Transverse colon (tissue), 4 donors: ENCODE data around the gene GPS1. TPM values are rescaled to one million over a fixed set of nuclear protein-coding genes. Genes with fewer than 3 reads are reported as not detected.
A peak's percentile ranks its signal among the peaks of the same experiment; 100 is the strongest.

Experiments
- DNase-seq: peaks from one replicate; pipeline ENCODE4 v3.0.0-alpha.2; 2019
- H3K27ac ChIP-seq, 4 donors: fragments of 200-600 bp; sonication (generic); 2 replicates each; pipeline ENCODE4 v1.5.1; 2016 to 2018; ENCODE audit warnings: inconsistent platforms in 4 of 4
- H3K27me3 ChIP-seq: fragments of 200-600 bp; sonication (generic); 2 replicates; pipeline ENCODE4 v1.5.1; 2017; ENCODE audit warnings: inconsistent platforms
- H3K36me3 ChIP-seq, 4 donors: fragments of 200-600 bp; sonication (generic); 2 replicates each; pipeline ENCODE4 v1.5.1; 2017 to 2019; ENCODE audit warnings: inconsistent platforms in 4 of 4
- H3K4me1 ChIP-seq, 4 donors: fragments of 200-600 bp; sonication (generic); 2 replicates each; pipeline ENCODE4 v1.5.1; 2017 to 2020; ENCODE audit warnings: inconsistent platforms in 4 of 4
- H3K4me3 ChIP-seq, 4 donors: fragments of 200-600 bp; sonication (generic); 1 replicate in 1 of 4; 2 replicates in 3 of 4; pipeline versions ENCODE4 v1.5.1 to v1.6.1; 2017 to 2019; ENCODE audit warnings: inconsistent platforms in 4 of 4
- H3K9me3 ChIP-seq, 2 donors: fragments of 200-600 bp; sonication (generic); 2 replicates each; pipeline ENCODE4 v1.5.1; 2017 to 2019; ENCODE audit warnings: inconsistent platforms in 2 of 2
- EP300 ChIP-seq: sonication (generic); formaldehyde crosslinking; IDR thresholded peaks from one replicate; pipeline ENCODE4 v1.6.1; 2017; ENCODE audit warnings: antibody characterized with exemption, low read depth
- POLR2A ChIP-seq: fragments of 450-650 bp; IDR thresholded peaks from one replicate; pipeline ENCODE4 v1.6.1; 2016; ENCODE audit warnings: antibody characterized with exemption, mild to moderate bottlenecking, moderate library complexity
- POLR2AphosphoS5 ChIP-seq, 3 donors: sonication (generic); formaldehyde crosslinking; IDR thresholded peaks; one replicate each; pipeline ENCODE4 v1.6.1; 2016; ENCODE audit warnings: antibody characterized with exemption in 3 of 3
- WGBS, 2 donors: methylation state at CpG; one replicate each; pipeline ENCODE4 v1.1.5; 2018; ENCODE audit warnings: low coverage in 1 of 2; 5-methylcytosine and 5-hydroxymethylcytosine counted together
- in situ Hi-C, 4 donors: fragments of 200-750 bp; cut with MboI; loops; one replicate each; pipeline versions ENCODE4 v1.15.0 to v1.15.1; 2017; ENCODE audit warnings: low sequenced_read_pairs in 3 of 4, low pct_ligation_motif_present in 1 of 4, low pct_unique_long_range_greater_than_20kb in 1 of 4
- intact Hi-C: fragments of 100-400 bp; cut with DNase I; formaldehyde crosslinking; loops from one replicate; pipeline ENCODE4 v1.15.1; 2023; ENCODE audit warnings: low total_unique reads
- total RNA-seq, 4 donors: library from RNA; depleted of rRNA; stranded (reverse); fragments of >200 nt; gene quantifications; one replicate each; pipeline ENCODE4 v1.1.0, GENCODE V29; 2016
- TF ChIP-seq, protein P1 (sequence below), 5 experiments: fragments of 200-600 bp in 3 of 5; fragments of 450-650 bp in 2 of 5; sonication (generic) in 3 of 5; IDR thresholded peaks; 1 replicate in 2 of 5; 2 replicates in 3 of 5; pipeline ENCODE4 v1.5.1; 2016 to 2017; ENCODE audit warnings: antibody characterized with exemption in 5 of 5, inconsistent platforms in 3 of 5, mild to moderate bottlenecking in 2 of 5, moderate library complexity in 1 of 5

The GPS1 gene
- total RNA-seq, 4 donors from 2014 or later = 42.0 to 160 (median 85.5) TPM

DNA sequence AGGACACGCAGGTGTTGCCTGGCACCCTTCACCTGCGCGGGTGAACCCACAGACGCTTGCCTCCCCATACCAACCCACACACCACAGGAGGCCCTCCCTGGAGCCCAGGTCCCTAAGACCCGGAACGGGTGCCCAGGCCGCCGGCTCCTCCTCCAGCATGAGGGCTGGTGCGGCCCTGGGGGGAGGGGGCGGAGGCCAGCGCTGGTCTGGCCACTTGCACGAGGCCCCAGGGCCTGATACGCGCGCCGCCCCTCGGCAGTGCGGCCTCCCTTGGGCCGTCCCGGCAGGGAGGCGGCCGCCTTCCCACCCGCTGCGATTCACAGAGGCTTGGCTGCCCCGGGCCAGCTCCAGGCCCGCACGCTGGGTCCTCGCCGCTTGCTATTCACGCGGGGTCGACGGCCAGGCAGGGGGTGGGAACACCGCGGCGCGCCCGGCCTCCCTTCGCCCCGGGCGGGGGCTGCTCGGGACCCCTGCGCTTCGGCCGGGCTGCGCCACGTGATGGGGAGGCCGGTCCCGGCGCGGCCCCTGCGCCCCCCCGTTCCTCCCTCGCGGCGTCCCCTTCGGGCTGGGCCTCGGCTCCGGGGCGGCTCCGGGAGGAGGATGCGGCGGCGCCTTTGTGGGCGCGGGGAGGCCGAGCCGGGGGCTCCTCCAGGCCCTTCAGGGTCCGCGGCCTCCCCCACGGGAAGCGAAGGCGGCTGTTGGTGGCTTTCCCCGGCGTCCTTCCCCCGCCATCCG, 45.7 kb downstream of the GPS1 start:
- H3K9me3 ChIP-seq = no peaks in the 10 kb centered on the region
- in situ Hi-C loops = no loop called here
- peak overlapping the region; percentile 96 to 99 (median 97) for H3K27ac ChIP-seq
- H3K4me3 ChIP-seq = peak overlapping the region; percentile 55 to 93 (median 91)
- WGBS, 2 donors = 14% methylated on average over 2 of the region's 77 CpGs; no CpG with 5 or more reads in 1 of the 2 donors
- peaks cover 0 to 24% (median 8%) of the 10 kb centered on the region in 4 donors for H3K36me3 ChIP-seq
- DNase-seq = peak; percentile 48
- intact Hi-C loops = no loop called here
- TF ChIP-seq POLR2AphosphoS5 (IDR thresholded peaks at IDR 0.05) (peak in 1 of 3 donors; percentile 37), EP300 (no peak), POLR2A (peak; percentile 53)
- TF ChIP-seq, protein P1, sequence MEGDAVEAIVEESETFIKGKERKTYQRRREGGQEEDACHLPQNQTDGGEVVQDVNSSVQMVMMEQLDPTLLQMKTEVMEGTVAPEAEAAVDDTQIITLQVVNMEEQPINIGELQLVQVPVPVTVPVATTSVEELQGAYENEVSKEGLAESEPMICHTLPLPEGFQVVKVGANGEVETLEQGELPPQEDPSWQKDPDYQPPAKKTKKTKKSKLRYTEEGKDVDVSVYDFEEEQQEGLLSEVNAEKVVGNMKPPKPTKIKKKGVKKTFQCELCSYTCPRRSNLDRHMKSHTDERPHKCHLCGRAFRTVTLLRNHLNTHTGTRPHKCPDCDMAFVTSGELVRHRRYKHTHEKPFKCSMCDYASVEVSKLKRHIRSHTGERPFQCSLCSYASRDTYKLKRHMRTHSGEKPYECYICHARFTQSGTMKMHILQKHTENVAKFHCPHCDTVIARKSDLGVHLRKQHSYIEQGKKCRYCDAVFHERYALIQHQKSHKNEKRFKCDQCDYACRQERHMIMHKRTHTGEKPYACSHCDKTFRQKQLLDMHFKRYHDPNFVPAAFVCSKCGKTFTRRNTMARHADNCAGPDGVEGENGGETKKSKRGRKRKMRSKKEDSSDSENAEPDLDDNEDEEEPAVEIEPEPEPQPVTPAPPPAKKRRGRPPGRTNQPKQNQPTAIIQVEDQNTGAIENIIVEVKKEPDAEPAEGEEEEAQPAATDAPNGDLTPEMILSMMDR (IDR thresholded peaks at IDR 0.05) = no peak
- H3K27me3 ChIP-seq = no peaks in the 10 kb centered on the region
- H3K4me1 ChIP-seq = peaks cover 21 to 40% (median 37%) of the 10 kb centered on the region in 4 donors

DNA sequence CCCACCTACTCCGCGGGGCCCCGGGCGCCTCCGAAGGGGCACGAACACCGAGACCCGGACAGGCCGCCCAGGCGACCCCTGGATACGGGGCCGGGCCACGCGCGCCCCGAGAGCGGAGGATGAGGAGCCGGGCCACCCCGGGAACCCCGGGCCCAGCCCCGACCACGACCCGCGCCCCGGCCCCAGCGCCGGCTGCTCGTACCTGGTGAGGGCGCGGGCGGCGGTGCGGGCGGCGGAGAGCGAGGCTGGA, 46.1 kb downstream of the GPS1 start:
- Histone ChIP-seq H3K4me3 (peak overlapping the region; percentile 55 to 93 (median 91)), H3K36me3 (peaks cover 0 to 19% (median 6%) of the 10 kb centered on the region in 4 donors), H3K4me1 (peaks cover 21 to 40% (median 37%) of the 10 kb centered on the region in 4 donors), H3K27me3 (no peaks in the 10 kb centered on the region), H3K27ac (peak overlapping the region; percentile 96 to 99 (median 97)), H3K9me3 (no peaks in the 10 kb centered on the region)
- TF ChIP-seq, protein P1 (IDR thresholded peaks at IDR 0.05) = no peak
- no peak for TF ChIP-seq POLR2AphosphoS5 (IDR thresholded peaks at IDR 0.05)
- TF ChIP-seq POLR2A = no peak
- no peak for TF ChIP-seq EP300
- intact Hi-C loops = no loop called here
- WGBS, 2 donors = 0% methylated on average over 9 of the region's 36 CpGs; no CpG with 5 or more reads in 1 of the 2 donors
- DNase-seq = no peak
- in situ Hi-C loops = no loop called here

DNA sequence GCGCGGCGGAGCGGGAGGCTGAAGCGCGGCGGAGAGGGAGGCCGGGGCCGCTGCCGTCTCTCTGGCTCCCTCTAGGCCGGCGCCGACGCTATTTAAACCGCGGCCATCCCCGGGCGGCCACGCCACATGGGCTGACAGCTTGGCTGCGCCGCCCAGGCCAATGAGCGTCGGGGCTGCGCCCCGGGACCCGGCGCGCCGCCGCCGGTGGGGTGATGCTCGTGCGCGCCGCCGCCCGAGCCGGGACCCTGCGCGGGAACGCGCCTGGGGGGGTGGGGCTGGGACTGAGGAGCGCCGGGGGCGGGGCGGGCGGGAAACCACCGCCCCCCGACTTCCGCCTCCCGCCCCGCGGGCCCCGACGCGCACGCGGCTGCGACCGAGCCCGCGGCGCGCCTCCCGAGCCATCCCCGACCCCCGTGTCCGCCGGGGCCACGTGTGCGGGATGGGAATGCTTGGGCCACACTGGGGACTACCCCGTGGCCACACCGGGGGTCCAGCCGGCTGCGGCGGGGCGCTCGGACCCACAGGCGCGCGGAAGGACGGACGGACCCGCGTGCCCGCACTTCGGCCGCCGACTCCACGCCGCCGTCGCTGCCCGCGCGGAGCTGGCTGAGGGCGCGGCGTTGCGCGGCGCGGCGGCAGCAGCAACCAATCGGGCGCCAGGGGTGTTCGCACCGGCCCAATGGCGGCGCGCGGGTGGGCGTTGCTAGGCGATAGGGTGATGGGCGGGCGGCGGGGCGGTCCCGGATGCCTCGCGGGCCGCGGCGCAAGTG, 46.7 kb downstream of the GPS1 start, which contains the start of gene FASN:
Gene FASN (minus strand): TSS at position 68 of the 770 bp plus-strand sequence. CDS start 1,791 bp downstream, outside the sequence.
- in situ Hi-C loops (no loop called here), intact Hi-C loops (no loop called here)
- peak within 1 kb of the TSS; percentile 55 to 93 (median 91) for H3K4me3 ChIP-seq
- peak within 1 kb of the TSS; percentile 96 to 99 (median 97) for H3K27ac ChIP-seq
- peak; percentile 97 for DNase-seq
- no peaks in the 10 kb centered on the region for H3K27me3 ChIP-seq
- H3K36me3 ChIP-seq = peaks cover 0 to 14% (median 3%) of the 10 kb centered on the region in 4 donors
- H3K9me3 ChIP-seq = no peaks in the 10 kb centered on the region
- WGBS, 2 donors = 0% methylated on average over 66 of the region's 124 CpGs; no CpG with 5 or more reads in 1 of the 2 donors
- peaks cover 21 to 41% (median 37%) of the 10 kb centered on the region in 4 donors for H3K4me1 ChIP-seq
- TF ChIP-seq, protein P1 (IDR thresholded peaks at IDR 0.05) = peak in 2 of 5 experiments; percentile 18 to 36
- TF ChIP-seq POLR2A = peak; percentile 92
- peak; percentile 78 to 90 (median 85) for TF ChIP-seq POLR2AphosphoS5 (IDR thresholded peaks at IDR 0.05)
- no peak for TF ChIP-seq EP300
